Omental fat pad (tissue), 4 donors: Measurements from ENCODE around the gene ZNF436. TPM values are rescaled to one million over a fixed set of nuclear protein-coding genes. Genes with fewer than 3 reads are reported as not detected.

ENCODE experiments used
- ATAC-seq: fragments of 150-250 bp; one replicate; pipeline ENCODE4 v1.9.1; 2016; ENCODE audit warnings: mild to moderate bottlenecking, moderate library complexity; ENCODE audit not compliant: low FRiP score
- DNase-seq: peaks from one replicate; pipeline ENCODE4 v3.0.0-alpha.2; 2019; ENCODE audit warnings: low spot score
- total RNA-seq, 4 donors: library from RNA; depleted of rRNA; stranded (reverse); fragments of >200 nt; gene quantifications; one replicate each; pipeline ENCODE4 v1.1.0, GENCODE V29; 2016
- TF ChIP-seq, protein P1 (sequence below), 3 donors: fragments of 450-650 bp; IDR thresholded peaks; one replicate each; pipeline ENCODE4 v1.5.1; 2016 to 2017; ENCODE audit warnings: antibody characterized with exemption in 3 of 3, mild to moderate bottlenecking in 3 of 3, moderate library complexity in 2 of 3

Gene ZNF436
- total RNA-seq, 4 donors from 2014 or later = 16.7 to 24.0 (median 18.4) TPM

DNA sequence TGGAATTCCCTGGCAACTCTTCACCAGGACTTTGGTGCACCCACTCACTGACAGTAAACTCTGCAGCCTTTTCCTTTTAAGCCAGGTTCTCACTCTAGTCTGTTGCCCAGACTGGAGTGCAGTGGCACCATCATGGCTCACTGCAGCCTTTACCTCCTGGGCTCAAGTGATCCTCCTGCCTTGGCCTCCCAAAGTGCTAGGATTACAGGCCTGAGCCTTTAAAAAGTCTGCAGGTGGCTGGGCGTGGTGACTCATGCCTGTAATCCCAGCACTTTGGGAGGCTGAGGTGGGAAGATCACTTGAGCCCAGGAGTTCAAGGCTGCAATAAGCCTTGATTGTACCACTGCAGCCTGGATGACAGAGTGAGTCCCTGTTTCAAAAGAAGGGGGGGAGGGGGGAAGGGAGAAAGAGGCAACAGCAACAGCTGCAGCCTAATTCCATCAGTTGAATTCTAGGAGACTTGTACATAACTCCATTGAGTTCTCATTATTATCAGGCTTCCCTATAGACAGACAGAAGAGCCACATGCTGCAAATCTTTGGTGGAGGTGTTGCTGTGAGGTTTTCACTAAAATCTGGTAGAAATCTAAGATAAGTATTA is 17.4 kb downstream of the ZNF436 start:
- TF ChIP-seq, protein P1, sequence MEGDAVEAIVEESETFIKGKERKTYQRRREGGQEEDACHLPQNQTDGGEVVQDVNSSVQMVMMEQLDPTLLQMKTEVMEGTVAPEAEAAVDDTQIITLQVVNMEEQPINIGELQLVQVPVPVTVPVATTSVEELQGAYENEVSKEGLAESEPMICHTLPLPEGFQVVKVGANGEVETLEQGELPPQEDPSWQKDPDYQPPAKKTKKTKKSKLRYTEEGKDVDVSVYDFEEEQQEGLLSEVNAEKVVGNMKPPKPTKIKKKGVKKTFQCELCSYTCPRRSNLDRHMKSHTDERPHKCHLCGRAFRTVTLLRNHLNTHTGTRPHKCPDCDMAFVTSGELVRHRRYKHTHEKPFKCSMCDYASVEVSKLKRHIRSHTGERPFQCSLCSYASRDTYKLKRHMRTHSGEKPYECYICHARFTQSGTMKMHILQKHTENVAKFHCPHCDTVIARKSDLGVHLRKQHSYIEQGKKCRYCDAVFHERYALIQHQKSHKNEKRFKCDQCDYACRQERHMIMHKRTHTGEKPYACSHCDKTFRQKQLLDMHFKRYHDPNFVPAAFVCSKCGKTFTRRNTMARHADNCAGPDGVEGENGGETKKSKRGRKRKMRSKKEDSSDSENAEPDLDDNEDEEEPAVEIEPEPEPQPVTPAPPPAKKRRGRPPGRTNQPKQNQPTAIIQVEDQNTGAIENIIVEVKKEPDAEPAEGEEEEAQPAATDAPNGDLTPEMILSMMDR (IDR thresholded peaks at IDR 0.05) = no peak
- ATAC-seq (no peak), DNase-seq (no peak)

DNA sequence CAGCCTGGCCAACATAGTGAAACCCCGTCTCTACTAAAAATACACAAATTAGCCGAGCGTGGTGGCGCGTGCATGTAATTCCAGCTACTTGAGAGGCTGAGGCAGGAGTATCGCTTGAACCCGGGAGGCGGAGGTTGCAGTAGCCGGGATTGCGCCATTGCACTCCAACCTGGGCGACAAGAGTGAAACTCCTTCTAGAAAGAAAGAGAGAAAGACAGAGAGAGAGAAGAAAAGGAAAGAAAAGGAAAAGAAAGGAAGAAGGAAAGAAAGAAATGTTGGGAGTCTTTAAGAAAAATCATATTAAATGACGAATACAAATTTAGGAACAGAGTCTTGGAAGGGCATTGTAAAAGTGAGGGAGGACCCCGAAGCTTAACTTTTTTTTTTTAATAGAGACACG is 23.7 kb downstream of the ZNF436 start:
- TF ChIP-seq, protein P1 (IDR thresholded peaks at IDR 0.05) = no peak
- no peak for DNase-seq
- no peak for ATAC-seq

DNA sequence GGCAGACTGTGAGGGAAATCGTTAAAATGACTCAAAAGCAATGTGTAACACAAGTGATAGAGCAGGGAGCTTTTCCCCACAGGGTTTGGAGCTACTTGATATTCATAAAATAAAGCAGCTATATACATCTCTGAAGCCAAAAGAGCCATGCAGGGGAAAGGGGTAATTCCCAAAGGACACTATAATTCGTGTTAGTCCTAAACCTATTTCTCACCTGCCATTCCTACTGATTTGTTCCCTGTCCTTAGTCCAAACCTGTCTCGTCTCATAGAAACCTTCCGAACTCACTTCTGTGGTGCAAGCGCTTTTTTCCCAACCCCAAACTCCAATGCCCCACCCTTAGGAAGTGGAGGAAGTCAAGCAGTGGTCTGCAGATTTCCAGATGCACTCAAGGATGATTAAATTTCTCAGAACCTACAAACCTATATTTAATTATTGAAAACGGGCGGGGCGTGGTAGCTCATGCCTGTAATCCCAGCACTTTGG is 24.6 kb downstream of the ZNF436 start:
- ATAC-seq = peak; percentile 5
- TF ChIP-seq, protein P1 (IDR thresholded peaks at IDR 0.05) = no peak
- no peak for DNase-seq

DNA sequence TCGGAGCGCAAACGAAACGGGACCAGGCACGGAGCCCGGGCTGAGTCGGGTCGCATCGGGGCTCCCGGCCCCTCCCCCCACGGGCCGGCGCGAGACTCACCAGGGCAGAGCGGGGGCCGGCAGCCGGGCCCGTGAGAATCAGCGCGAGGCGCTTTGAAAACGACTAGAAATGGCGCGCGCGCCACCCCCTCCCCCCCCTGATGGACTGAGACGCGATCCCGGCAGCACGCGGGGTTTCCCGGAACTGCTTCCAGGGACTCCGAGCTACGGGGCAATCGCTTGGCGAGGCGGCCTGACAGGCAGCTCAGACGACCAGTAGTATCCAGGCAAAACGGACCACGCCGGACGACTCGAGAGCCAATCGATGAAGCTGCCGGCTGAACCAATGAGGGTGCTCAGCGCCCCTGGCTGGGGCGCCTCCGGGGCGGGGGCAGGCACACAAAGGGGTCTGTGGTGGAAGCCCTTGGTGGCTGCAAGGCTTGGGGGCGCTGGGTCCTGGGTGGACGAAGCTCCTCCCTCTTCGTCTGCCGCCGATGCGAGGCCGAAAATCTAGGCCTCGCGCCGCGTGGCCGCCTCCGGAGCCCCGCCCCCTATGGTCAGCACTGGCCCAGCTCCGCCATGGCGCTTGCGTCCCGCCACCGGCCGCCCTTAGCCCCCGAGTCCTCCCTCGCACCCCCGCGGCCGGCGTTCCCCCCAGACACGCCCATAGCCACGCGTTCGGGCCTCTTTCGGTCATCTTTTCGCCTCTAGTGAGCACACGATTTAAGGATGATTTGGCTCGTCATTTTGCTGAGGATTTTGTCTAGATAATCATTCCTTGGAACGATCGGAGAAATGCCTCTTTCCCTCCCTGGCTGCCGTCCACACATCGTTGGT is 25.3 kb downstream of the ZNF436 start, which contains the start of gene HNRNPR:
TSS of gene HNRNPR (minus strand) at position 174 of the 876 bp plus-strand sequence. CDS start 3,276 bp downstream, outside the sequence.
- DNase-seq = peak; percentile 98
- TF ChIP-seq, protein P1 (IDR thresholded peaks at IDR 0.05) = no peak
- peak; percentile 99 for ATAC-seq

DNA sequence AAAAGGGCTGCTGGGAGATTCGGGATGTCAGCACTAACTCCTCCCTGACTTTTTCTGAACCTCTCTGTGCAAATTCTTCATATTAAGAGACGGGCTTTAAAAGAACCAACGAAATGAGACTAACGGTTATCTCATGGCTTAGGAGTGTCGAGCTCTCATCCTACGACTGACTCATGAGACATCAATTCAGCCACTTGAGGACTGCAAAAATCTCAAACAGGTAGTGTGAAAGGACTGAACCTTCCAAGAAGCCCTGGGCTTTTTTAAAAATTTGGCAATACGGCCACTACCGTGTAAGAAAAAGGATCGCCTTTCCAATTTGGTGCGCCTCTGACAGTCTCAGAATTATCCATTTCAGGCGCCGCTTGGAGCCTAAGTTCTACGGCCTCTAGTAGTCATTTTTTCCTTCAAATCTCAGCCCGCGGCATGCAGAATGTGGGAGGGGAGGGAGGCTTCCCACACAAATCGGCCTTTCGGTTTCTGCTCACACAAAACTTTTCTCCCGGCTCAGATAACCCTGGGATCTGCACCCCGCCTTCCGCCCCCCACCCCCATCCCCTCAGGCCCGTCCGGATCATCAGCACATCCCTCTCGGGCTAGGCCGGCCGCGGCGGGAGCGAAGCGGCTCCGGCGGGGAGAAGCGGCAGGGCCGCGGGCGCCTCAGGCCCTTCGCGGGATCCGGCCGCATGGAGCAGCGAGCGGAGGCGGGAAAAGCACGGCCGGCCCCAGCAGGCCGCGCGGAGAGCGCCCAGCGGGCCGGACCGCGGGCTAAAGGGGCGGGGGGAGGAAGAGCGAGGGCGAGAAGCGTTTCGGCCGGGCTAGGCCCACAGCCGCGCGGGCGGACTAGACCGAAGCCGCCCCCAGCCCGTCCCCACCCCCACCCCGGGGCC is 26.2 kb downstream of the ZNF436 start:
- DNase-seq (no peak), ATAC-seq (peak; percentile 34)
- TF ChIP-seq, protein P1 (IDR thresholded peaks at IDR 0.05) = no peak

DNA sequence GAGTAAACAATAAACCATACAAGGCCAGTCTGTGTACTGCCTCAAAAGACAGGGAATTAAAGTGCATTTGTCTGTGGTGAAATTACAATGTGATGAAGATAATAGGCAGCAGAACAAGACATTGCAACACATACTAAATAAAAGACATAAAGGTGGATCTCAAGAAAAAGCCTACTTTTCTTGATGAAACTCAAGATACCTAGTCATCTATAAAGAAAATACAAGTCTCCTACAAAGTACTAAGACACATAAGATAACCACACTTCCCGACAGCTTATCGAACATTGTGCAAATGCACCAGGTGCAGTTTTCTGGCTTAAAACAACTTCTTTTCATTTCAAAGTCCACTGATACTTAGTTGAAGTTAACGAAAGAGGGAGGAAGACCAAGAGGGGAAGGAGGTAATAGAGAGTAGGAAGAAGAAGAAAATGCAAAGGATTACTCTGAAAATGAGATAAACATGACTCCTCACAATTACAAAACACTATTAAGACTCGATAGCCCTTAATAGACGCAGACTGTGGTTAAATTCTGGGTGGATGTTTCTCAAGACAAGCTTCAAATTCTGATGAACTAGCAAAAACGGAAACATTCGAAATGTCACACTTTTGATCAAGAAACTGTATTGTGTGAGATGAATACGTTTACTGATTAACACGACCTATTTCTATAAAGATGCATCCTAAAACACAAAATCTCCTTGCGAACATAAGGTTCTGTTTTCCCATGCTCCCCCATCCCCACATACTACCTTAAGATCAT is 27.5 kb downstream of the ZNF436 start:
- no peak for ATAC-seq
- DNase-seq = no peak
- TF ChIP-seq, protein P1 (IDR thresholded peaks at IDR 0.05) = no peak
